ENCODE results near the gene SNRNP27.
"Not testable (repeated sequence)": the region's sequence is repeated elsewhere in the genome, so short reads cannot be mapped to it uniquely, and the experiment has no call there.

SNRNP27 gene

DNA sequence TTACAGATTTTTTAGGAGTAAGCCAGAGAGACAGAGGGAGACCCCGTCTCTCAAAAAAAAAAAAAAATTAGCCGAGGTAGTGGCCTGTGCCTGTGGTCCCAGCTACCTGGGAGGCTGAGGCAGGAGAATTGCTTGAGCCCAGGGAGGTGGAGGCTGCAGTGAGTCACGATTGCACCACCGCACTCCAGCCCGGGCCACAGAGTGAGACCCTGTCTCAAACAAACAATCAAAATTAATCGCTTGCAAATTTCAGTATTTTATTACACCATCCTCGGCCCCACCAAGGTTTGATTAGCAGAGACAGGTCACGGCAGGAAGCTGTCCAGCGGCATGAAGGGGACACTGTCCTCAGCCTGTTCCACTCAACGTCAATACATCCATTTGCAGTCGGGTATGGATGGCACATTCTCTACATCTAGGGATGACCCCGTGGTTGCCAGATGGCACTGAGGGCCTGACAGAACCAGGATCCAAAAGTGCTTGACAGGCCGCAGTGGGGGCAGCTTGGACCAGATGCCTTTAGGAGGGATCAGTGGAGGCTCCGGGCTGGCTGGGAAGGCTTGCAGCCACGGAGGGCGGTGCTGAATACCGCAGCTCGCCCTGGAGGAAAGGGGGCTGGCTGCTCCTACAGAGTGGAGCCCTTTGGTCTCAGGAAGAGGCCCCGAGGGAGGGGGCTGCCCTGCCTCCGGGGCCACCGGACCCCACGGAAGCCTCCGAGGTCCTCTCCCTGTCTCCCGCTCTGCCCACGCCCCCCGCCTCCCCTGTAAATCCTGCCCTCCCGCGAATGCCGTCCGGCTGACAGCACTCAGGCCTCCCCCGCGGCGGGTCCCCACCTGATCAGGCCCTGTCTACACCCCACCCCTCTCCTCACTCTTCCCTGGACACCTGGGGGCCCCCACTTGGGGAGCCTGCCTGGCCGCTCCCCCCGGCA, 54.5 kb downstream of the SNRNP27 start:
- no peak for DNase-seq

DNA sequence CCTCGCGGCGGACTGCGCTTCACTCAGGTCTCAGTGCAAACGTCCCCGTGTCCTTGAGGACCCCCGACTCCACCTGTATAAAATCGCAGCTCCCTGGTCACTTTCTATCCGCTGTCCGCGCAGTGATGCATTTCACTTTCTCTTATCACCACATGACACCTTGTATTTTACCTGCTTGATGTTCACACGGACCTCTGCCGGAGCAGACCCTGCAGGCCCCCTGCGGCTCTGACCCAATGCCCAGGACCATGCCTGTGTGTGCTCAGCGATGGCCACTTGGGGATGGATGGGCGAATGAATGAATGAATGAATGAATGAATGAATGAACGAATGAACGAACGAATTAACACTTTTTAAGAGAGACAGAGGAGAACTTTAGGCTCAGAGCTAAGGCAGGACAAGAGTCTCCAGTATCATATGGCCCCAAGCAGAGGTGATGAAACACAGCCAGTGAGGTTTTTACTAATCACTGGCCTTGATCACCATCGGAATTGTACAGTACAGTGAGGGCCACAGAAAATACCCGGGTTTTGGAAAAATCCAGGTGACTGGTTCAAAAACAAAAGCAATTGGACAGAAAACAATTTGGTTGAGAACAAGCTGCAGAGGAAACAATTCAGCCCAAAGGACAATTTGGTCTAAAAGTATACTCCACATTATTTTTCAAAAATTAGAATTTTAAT, 55.3 kb downstream of the SNRNP27 start:
- DNase-seq: no peak

DNA sequence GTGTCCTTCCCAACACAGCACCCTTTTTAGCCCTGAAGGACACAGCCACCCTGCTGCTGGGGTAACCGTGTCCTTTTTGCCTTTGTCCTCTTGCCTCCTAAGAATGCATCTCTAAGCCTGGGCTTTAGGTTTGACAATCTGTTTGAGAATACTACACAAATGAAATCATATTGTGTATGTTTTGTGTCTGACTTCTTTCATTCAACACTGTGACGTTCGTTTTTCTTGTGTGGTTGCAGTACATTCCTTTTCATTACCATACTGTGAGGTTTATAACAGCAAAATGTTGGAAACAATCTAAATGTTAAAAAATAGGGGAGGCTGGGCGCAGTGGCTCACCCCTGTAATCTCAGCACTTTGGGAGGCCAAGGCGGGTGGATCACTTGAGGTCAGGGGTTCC, 56.5 kb downstream of the SNRNP27 start:
- DNase-seq: no peak

DNA sequence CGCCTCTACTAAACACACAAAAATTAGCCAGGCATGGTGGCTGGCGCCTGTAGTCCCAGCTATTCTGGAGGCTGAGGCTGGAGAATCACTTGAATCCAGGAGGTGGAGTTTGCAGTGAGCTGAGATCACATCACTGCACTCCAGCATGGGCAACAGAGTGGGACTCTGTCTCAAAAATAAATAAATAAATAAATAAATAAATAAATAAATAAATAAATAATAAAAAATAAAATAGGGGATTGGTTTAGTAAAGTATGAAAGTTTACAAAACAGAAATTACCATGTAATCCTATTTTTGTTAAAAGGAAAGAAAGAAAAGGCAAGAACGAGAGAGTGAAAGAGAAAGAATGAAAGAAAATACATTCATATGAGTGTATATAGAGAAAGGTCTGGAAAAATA, 56.9 kb downstream of the SNRNP27 start:
- not testable (repeated sequence) for DNase-seq

DNA sequence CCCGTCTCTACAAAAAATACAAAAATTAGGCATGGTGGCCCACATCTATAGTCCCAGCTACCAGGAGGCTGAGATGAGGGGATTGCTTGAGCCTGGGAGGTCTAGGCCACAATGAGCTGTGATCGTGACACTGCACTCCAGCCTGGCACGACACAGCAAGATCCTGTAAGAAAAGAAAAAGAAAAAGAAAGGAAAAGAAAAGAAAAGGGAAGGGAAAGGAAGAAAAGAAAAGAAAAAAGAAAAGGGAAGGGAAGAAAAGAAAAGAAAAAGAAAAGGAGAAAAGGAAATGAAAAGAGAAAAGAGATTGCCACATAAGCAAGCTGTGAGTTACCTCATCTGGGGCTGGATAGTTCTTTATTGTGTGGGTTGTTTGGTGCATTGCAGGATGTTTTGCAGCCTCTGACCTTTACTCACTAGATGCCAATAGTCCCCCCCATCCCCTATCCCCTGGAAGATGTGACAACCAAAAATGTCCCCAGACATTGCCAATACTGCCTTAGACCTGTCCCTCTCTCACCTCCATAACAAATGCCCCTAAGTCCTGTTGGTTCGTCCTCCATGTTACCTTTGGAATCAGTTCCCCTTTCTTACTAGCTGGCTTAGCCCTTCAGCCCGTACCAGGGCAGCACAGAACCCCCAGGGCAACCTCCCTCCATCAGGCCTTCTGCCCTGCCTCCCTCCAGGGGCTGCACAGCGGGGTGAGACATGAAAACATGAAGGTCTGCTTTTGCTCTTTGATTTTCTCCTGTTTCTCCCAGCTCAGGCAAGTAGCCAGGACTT, 58.8 kb downstream of the SNRNP27 start:
- DNase-seq: no peak

DNA sequence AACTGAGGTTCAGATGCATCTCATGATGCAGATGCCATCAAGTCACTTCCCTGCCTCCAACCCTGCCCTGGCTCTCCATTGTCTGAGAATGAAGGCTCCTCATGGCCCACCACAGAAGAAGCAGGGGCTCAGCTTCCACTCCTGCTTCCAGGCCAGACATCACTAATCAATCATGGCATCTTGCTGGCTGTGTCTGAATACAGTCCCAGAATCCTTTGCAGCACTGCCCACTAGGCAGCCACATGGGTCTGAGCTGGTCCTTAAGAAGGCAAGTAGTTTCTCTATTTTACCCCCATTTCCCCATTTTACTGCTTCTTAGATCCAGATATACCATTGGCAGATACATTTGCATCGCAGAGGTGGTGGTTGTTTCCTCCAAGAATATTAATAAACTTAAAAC, 60.3 kb downstream of the SNRNP27 start:
- DNase-seq: no peak

All from T-helper 9 cell (primary cell).